ENCODE measurements around the gene SH2D1B.

Gene SH2D1B

DNA sequence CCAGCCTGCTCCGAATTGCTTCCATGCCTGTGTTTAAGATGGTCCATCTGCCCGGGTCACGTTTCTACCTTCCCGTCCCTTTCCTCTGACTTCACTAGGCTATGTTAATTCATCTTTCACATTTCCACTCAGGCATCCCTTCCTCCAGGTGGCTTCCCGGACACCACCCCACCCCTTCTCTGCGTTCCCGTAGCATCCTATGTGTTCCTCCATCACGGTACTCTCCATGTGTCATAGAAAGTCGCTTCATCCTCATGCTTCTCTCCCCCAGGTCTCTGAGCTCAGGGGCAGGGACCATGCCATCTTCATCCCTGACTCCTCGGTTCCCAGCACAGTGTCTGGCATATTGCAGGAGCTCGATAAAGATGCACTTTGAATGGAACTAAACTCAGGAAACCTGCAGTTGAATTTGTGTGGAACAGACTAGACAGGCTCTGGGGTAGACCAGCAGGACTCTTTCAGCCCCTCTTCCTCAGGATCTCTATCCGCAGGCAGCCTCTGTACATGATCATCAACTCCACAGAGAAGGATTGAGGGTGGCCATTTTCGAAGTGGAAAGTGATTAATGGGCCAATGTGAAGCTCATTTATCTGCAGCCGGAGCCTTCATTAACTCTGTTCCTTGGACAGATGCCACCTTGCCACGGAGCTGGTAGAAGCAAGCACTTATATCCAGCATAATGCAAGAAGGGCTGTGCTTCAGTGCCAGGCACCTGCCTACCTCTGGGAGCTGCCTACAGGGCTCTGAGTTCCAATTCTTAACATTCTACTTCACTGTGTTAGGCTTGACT is 21.3 kb downstream of the SH2D1B start:
- H3K27me3 Mint-ChIP-seq: peaks cover 35 to 42% of the 10 kb centered on the region in 2 donors
- H3K9me3 Mint-ChIP-seq: no peaks in the 10 kb centered on the region
- H3K36me3 Mint-ChIP-seq (ENCODE audit: insufficient read depth): peaks cover 7% of the 10 kb centered on the region
- DNase-seq: no peak
- H3K4me1 Mint-ChIP-seq (ENCODE audit: low read depth in 2 of 2): peaks cover 0 to 7% of the 10 kb centered on the region in 2 donors
- H3K4me3 Mint-ChIP-seq: no peak overlapping the region
- no peak for ATAC-seq (replicated peaks)
- H3K27ac Mint-ChIP-seq: no peak overlapping the region

DNA sequence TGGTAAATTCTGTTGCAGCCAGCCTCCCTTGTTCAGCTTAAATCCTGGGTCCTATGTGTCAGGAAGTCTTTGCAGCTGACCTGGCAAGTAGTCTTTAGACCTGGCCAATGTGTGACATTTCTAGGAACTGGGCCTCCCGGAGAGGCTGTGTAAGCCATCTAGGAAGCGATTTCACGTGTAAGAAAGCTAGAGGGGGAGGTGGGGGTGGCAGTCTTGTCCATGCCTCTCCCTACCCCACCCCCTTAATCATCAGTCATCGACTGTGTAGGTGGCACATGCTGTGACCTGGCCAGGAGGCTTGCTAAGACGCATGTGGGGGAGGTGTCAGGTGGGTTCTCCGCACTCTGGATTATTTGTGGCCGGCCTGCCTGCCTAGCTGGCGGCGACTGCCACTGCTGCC is 22.0 kb downstream of the SH2D1B start:
- H3K9me3 Mint-ChIP-seq: no peaks in the 10 kb centered on the region
- no peak overlapping the region for H3K27ac Mint-ChIP-seq
- no peak overlapping the region for H3K4me3 Mint-ChIP-seq
- DNase-seq (no peak), ATAC-seq (replicated peaks) (no peak)
- H3K27me3 Mint-ChIP-seq: peaks cover 35 to 49% of the 10 kb centered on the region in 2 donors
- peaks cover 0 to 7% of the 10 kb centered on the region in 2 donors for H3K4me1 Mint-ChIP-seq (ENCODE audit: low read depth in 2 of 2)
- peaks cover 6% of the 10 kb centered on the region for H3K36me3 Mint-ChIP-seq (ENCODE audit: insufficient read depth)

DNA sequence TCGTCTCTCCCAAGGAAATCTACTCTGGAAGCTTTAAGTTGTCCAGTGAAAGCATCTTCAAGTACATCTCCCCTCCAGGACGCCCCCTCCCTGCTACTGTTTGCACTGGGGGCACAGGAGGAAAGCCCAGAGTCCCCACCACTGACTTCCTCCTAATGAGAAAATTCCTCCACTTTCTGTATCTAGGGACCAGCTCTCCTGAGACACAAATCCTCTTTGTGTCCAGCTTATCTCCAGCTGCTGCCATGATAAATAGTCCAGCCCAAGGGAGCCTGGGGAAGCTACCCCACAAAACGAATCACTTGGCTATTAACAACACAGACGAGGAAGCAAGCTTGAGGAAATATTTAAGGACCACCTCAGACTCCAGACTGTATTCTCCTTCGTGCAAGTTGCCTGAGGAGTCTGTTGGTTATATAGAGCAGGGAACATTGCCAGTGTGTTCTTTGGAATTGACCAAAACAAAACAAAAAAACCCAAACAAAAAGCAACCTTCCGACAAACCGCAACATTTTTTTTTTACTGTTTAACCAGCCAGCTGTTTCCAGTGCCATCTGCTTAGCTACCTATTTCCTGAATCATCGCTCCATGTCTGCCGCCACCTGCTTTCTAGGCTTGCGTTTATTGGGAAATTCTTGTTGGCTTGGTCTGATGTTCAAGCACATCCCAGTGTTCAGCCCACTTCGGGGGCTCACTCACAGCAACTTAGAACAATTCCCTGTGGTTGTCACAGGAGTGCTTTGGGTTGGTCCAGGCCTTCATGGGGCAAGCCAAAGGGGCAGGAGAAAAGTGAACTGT is 22.7 kb downstream of the SH2D1B start:
- Mint-ChIP-seq H3K36me3 (ENCODE audit: insufficient read depth) (peaks cover 2% of the 10 kb centered on the region), H3K4me1 (ENCODE audit: low read depth in 2 of 2) (peaks cover 0 to 7% of the 10 kb centered on the region in 2 donors), H3K4me3 (no peak overlapping the region), H3K9me3 (no peaks in the 10 kb centered on the region), H3K27me3 (peaks cover 35 to 52% of the 10 kb centered on the region in 2 donors), H3K27ac (no peak overlapping the region)
- DNase-seq (no peak), ATAC-seq (replicated peaks) (no peak)

DNA sequence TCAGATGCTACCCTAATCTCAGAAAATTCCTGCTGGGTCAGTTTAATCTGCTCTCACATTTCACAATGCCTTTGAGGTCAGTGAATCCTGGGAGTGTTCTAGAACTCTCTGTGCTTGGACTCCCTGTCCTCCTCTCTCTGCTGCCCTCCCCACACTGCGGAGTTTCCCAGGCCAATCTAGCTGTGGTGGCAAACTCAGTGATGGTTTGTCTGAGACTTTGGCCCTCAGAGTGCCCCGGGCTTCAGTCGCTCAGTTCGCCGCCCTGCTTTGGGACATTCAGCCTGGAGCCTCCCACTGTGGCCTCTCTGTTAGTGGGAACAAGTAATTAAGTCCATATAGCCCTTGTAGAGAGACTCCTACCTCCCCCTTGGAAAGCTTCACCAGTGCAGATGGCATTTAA is 23.3 kb downstream of the SH2D1B start:
- Mint-ChIP-seq H3K4me1 (ENCODE audit: low read depth in 2 of 2) (peaks cover 0 to 7% of the 10 kb centered on the region in 2 donors), H3K27ac (no peak overlapping the region), H3K4me3 (no peak overlapping the region), H3K36me3 (ENCODE audit: insufficient read depth) (peaks cover 2% of the 10 kb centered on the region), H3K27me3 (peaks cover 35 to 58% of the 10 kb centered on the region in 2 donors), H3K9me3 (no peaks in the 10 kb centered on the region)
- ATAC-seq (replicated peaks): no peak
- no peak for DNase-seq

DNA sequence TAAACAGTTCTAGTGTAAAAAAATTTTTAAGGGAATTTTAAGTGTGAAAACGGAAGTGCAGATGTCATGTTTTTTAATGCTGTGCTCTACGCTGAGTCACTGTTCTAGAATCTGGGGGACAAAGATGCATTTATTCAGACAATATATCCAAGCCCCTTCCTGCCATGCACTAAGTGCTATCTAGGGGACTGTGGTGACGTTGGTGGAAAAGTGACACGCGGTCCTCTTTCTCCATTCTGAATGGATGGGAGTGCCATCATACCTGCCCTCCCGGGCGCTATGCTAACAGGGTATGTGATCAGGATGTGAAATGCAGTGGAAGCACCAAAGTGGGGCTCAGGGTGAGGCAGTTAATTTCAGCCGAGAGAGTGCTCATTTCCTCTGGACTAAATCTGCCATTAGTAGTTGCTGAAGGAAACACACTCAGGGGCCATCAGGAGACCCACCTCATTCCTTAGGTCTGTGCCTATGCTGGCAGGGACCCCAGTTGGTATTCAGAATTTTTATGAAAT is 23.8 kb downstream of the SH2D1B start:
- Mint-ChIP-seq H3K4me3 (no peak overlapping the region), H3K27ac (no peak overlapping the region), H3K9me3 (no peaks in the 10 kb centered on the region), H3K27me3 (peaks cover 35 to 63% of the 10 kb centered on the region in 2 donors), H3K4me1 (ENCODE audit: low read depth in 2 of 2) (peaks cover 0 to 7% of the 10 kb centered on the region in 2 donors), H3K36me3 (ENCODE audit: insufficient read depth) (peaks cover 2% of the 10 kb centered on the region)
- no peak for DNase-seq
- no peak for ATAC-seq (replicated peaks)

DNA sequence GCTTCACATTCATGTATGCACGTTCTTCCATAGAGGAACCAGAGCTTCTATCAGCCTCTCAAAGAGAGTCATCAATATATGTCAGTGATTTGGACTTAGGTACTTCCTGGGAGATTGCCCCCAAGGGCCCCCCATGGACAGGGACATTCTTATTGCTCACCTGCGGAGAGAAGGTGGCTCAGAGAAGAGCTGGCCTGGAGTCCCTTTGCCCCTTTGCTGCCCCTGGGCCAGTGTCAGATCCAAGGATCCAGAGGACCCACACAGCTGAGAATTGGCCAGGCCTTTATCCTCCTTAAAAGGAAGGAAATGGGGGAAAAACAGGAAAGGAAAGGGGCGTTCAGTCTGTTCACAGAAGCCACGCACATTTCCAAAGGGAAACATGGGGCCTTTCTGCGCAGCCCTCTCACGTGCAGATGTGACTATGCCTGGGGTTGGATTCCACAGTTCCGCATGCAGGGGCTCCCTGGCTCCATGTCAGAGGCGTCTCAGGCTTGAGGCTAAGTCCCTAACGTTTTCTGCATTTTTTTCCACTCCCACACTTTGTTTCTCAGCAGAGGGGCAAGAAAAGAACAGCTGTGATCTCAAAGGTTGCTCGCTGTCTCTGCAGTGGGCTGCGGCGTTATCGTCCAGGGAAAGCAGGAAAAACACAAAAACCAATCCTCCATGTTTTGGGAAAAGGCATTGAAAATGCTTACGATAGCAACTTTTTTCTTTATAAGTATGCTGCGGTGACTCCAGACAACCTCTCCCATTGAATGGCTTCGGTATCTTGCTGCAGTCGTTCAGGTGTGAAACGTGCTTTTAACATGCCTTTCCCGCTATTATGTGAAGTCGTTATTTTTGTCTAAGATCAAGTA is 24.5 kb downstream of the SH2D1B start:
- no peak overlapping the region for H3K27ac Mint-ChIP-seq
- DNase-seq: no peak
- no peak overlapping the region for H3K4me3 Mint-ChIP-seq
- peaks cover 0 to 7% of the 10 kb centered on the region in 2 donors for H3K4me1 Mint-ChIP-seq (ENCODE audit: low read depth in 2 of 2)
- no peak for ATAC-seq (replicated peaks)
- H3K36me3 Mint-ChIP-seq (ENCODE audit: insufficient read depth): peaks cover 2% of the 10 kb centered on the region
- H3K27me3 Mint-ChIP-seq: peaks cover 35 to 69% of the 10 kb centered on the region in 2 donors
- no peaks in the 10 kb centered on the region for H3K9me3 Mint-ChIP-seq

DNA sequence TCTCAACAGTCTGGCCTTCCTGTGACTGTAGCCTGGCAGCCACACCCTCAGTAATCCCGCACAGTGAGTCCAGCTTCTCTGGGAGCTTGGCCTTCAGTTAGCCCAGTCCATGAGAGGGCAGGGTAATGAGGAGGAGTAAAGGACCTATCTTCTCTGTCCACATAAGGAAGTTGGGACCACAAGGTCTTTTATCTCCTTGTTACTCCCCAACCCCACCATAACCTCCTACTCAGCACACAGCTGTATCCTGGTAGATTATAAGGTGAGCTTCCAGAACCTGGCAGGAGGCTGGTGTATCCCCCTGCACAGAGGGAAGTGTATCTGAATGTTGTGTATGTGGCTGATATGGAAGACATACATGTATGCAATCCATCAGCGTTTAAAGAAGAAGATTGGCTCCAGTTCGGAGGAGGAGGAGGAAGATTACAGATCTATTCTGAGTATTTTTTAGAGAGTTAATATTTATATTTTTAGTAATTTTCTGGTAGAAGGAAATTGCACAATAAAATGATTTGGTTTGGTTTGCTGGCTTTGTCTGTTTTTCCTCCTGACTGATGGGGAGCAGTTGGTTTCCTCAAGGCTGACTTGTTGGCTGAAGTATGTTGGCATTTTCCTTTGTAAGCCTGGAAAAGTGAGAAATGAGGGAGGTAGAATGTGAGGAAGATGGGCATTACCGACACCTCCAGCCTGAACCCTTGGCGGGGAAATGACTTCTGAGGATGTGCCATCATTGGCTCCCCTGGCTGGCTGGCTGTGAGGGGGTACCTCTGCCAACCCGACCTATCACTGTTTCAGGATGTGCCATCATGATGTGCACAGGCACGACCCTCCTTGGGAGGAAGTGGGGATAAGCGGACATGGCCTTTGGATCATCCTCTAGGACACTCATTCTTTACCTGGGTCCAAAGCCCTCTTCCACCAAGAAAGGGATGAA is 25.4 kb downstream of the SH2D1B start:
- Mint-ChIP-seq H3K27ac (no peak overlapping the region), H3K27me3 (peaks cover 29 to 69% of the 10 kb centered on the region in 2 donors), H3K4me1 (ENCODE audit: low read depth in 2 of 2) (peaks cover 0 to 7% of the 10 kb centered on the region in 2 donors), H3K9me3 (no peaks in the 10 kb centered on the region), H3K36me3 (ENCODE audit: insufficient read depth) (peaks cover 2% of the 10 kb centered on the region), H3K4me3 (no peak overlapping the region)
- no peak for DNase-seq
- ATAC-seq (replicated peaks): no peak

DNA sequence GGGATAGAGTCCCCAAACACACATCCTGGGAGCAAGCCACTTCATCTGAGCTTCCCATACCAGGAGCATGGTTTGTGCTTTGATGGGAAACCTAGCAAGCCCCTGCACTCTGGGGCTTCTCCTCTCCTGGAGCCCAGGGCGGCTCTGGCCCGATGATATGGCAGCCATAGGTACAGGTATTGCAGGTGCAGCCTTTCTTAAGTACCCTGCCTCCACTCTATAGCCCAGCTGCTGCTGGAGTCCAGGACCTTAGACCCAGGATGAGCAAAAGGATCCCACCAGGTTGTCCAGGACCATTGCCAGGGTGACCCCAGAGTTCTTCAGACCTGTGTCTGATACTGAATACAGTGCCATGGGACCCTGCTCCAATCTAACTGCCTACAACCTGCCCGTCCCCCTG is 26.2 kb downstream of the SH2D1B start:
- DNase-seq (no peak), ATAC-seq (replicated peaks) (no peak)
- H3K4me3 Mint-ChIP-seq: no peak overlapping the region
- H3K36me3 Mint-ChIP-seq (ENCODE audit: insufficient read depth): peaks cover 2% of the 10 kb centered on the region
- peaks cover 0 to 7% of the 10 kb centered on the region in 2 donors for H3K4me1 Mint-ChIP-seq (ENCODE audit: low read depth in 2 of 2)
- peaks cover 23 to 66% of the 10 kb centered on the region in 2 donors for H3K27me3 Mint-ChIP-seq
- no peak overlapping the region for H3K27ac Mint-ChIP-seq
- no peaks in the 10 kb centered on the region for H3K9me3 Mint-ChIP-seq

DNA sequence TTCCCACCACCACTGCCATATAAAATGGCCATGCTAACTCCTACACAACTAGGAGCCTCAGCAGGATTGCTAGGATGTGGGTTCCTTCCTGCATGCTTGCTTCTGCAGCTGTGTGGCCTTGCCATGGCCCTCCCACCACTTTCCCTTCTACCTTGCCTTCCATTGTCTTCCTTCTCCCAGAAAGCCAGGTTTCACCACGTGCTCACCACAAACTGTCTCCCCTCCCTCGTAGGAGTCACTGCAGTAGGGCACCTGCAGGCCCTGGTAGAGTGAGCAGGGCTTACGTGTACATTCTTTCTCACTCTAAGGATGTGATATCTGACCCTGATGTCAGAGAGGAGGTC is 26.7 kb downstream of the SH2D1B start:
- Mint-ChIP-seq H3K9me3 (no peaks in the 10 kb centered on the region), H3K4me3 (no peak overlapping the region), H3K27ac (no peak overlapping the region), H3K36me3 (ENCODE audit: insufficient read depth) (peaks cover 2% of the 10 kb centered on the region), H3K4me1 (ENCODE audit: low read depth in 2 of 2) (peaks cover 0 to 4% of the 10 kb centered on the region in 2 donors), H3K27me3 (peaks cover 18 to 62% of the 10 kb centered on the region in 2 donors)
- ATAC-seq (replicated peaks) (no peak), DNase-seq (no peak)

DNA sequence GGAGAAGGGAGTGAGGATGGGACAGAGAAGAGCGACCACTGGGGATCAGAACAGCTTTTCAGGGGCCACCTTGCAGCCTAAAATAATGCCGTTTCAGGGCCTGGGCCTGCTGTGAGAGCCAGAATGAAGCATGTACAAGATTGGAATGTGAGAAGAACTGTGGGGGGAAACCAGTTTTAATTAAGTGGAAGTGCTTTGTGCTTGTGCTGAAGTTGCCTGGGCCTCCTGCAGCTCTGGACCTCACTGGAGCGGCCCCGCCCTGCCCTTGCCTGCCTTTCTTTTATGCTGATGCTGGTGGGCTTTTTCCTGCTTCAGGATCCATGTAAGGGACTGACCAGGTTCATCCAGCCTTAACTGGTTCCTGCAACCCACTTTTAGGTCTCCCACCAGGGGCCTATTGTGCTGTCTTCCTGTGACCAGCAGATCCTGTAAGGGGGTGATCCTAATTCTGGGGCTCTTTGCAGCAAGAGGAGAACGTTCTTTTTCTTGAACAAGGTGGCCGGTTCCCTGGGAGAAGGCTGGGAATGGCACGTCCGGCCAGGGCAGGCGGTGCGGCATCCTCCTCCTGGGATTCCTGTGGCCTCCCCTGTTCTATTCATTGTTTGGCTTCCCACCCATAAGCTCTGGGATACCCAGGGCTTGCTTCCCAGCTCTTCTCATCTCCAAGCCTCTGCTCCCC is 27.2 kb downstream of the SH2D1B start:
- peaks cover 0 to 4% of the 10 kb centered on the region in 2 donors for H3K4me1 Mint-ChIP-seq (ENCODE audit: low read depth in 2 of 2)
- ATAC-seq (replicated peaks) (no peak), DNase-seq (no peak)
- peaks cover 13 to 62% of the 10 kb centered on the region in 2 donors for H3K27me3 Mint-ChIP-seq
- H3K9me3 Mint-ChIP-seq: no peaks in the 10 kb centered on the region
- H3K36me3 Mint-ChIP-seq (ENCODE audit: insufficient read depth): peaks cover 2% of the 10 kb centered on the region
- no peak overlapping the region for H3K4me3 Mint-ChIP-seq
- no peak overlapping the region for H3K27ac Mint-ChIP-seq

DNA sequence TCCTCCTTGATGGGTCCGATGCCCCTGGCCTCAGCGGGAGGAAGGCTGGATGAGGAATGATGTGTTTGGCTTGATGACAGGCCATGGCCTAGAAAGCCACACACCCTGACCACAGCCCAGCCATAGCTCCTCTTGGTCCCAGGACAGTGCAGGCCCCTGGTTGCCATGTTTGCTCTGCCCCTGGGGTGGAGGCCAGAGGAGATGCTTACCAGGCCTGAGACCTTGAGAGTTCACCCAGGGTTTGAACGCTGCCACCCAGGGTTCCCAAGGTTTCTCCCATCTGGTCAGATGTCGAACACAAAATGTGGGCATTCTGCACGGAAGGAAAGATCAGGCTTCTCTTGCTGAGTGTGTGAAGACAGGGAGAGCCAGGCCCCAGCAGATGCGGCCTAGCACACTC is 27.8 kb downstream of the SH2D1B start:
- H3K9me3 Mint-ChIP-seq: no peaks in the 10 kb centered on the region
- peaks cover 2% of the 10 kb centered on the region for H3K36me3 Mint-ChIP-seq (ENCODE audit: insufficient read depth)

DNA sequence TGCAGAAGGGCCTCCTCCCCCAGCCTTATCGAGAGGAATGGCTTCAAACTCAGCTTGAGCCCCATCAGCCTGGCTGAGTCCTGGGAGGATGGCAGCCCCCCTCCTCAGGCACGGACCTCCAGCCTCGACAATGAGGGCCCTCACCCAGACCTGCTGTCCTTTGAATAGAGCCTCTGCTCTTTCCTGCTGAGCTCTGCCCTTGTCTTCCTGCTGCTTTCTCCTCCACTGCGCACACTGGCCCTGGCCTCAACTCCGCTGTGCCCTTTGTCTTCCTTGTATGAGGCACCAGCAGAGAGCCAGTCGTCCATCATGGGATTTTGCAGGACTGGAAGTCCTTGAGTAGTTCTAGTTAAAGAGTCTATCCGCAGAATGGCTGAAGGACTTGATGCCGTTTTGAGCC is 28.4 kb downstream of the SH2D1B start:
- no peak for DNase-seq
- Mint-ChIP-seq H3K4me1 (ENCODE audit: low read depth in 2 of 2) (no peaks in the 10 kb centered on the region), H3K4me3 (no peak overlapping the region), H3K27ac (no peak overlapping the region), H3K36me3 (ENCODE audit: insufficient read depth) (no peaks in the 10 kb centered on the region), H3K27me3 (peaks cover under 1 to 60% of the 10 kb centered on the region in 2 donors), H3K9me3 (no peaks in the 10 kb centered on the region)
- ATAC-seq (replicated peaks): no peak

More for the DNA sequence above, 27.8 kb downstream of the SH2D1B start:
- ATAC-seq (replicated peaks) (no peak), DNase-seq (no peak)
- Mint-ChIP-seq H3K4me1 (ENCODE audit: low read depth in 2 of 2) (no peaks in the 10 kb centered on the region), H3K27me3 (peaks cover 7 to 62% of the 10 kb centered on the region in 2 donors), H3K4me3 (no peak overlapping the region), H3K27ac (no peak overlapping the region)
